ENCODE results near the gene REXO2. TPM values are rescaled to one million over a fixed set of nuclear protein-coding genes. Genes with fewer than 3 reads are reported as not detected.

REXO2 gene
- total RNA-seq (2021; ENCODE audit: unreplicated experiment) (72.5 TPM), Bru-seq, nascent RNA (percentile 88 among the genes with signal in this experiment), BruChase-seq, experiment 1, labeled RNA remaining after a 6-hour chase (percentile 91 among the genes with signal in this experiment), BruChase-seq, experiment 2, labeled RNA remaining after a 2-hour chase (percentile 93 among the genes with signal in this experiment)
- 55.1 and 56.2 TPM in 2 replicates for polyA plus RNA-seq (2012)
- long read RNA-seq, transcript REXO2-220 (7 exons, 1,158 nt): major isoform, 51 of 71 reads
- long read RNA-seq, partial matches to known transcripts: 3 of 71 reads
- long read RNA-seq, other reads (novel, unspliced or antisense): 11 of 71 reads

DNA sequence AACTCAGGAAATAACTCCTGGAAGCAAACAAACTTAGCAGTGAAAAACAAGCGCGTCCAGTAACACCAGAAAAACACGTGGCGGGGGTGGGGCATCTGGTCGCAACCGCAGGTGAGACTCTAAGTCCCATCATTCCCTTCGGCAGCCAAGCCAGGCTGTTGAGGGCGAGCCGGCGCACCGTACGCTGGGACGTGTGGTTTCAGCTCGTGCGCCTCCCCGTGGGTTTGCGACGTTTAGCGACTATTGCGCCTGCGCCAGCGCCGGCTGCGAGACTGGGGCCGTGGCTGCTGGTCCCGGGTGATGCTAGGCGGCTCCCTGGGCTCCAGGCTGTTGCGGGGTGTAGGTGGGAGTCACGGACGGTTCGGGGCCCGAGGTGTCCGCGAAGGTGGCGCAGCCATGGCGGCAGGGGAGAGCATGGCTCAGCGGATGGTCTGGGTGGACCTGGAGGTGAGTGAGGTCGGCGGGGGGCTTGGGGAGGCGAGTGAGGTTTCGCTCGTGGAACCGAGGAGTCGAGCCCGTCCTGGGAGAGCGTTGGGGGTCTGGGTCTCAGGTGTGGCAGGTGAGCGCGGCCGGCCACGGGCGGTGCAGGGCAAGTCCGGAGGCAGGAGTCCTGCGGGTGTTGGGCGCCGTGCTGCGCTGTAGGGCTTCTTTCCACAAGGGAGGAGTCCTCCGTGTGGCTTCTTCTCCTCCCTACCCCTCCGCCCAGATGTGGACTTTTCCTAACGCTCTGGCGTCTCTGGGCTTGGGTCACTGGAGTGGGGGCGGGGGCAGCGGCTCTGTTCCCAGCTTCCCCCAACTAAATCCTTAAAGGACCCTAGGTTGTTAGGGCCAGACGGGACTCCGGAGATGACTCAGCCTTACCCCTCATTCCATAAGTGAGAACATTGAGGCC is at the start of gene REXO2:
Gene REXO2 (plus strand): TSS at position 239 of the 892 bp plus-strand sequence. CDS start 62 bp downstream, at position 301.
- no TSS peak for BruUV-seq (replicated peaks)
- CTCF ChIA-PET: no interaction called here
- Histone ChIP-seq H3K27me3 (ENCODE audit: insufficient read depth, low read length) (no peaks in the 10 kb centered on the region), H3K9me3 (ENCODE audit: control insufficient read depth in 1 of 2, insufficient read depth in 1 of 2, low read depth in 1 of 2, low read length in 2 of 2) (no peaks in the 10 kb centered on the region), H3K79me2 (ENCODE audit: insufficient read depth, low read length) (peaks cover 52% of the 10 kb centered on the region), H3K4me2 (ENCODE audit: low read length) (peak within 1 kb of the TSS; percentile 88), H3K9ac (ENCODE audit: low read length) (peak within 1 kb of the TSS; percentile 82), H3K4me3 (replicated peaks in 1 of 2; ENCODE audit: low read depth in 1 of 2, low read length in 2 of 2) (peak within 1 kb of the TSS; percentile 81 to 95), H3K27ac (ENCODE audit: low read depth, low read length) (peak within 1 kb of the TSS; percentile 64), H4K20me1 (ENCODE audit: insufficient read depth) (no peaks in the 10 kb centered on the region), H3K9me2 (ENCODE audit: insufficient read depth) (no peaks in the 10 kb centered on the region), H3K36me3 (ENCODE audit: control insufficient read depth in 1 of 2, insufficient read depth in 2 of 2, low read length in 2 of 2) (peaks cover 4 to 10% of the 10 kb centered on the region in 2 experiments; a peak in 2 of 4 replicates), H2AFZ (ENCODE audit: low read depth, low read length, poor library complexity, severe bottlenecking) (peak within 1 kb of the TSS; percentile 79), H3K4me1 (ENCODE audit: control insufficient read depth in 1 of 2, insufficient read depth in 2 of 2, low read length in 2 of 2) (peaks cover 5 to 19% of the 10 kb centered on the region in 2 experiments; a peak in 3 of 4 replicates)
- DNase-seq (ENCODE audit: low read depth, low spot score): peak; percentile 89
- RAD21 ChIA-PET (ENCODE audit: low non-redundant PET in 1 of 2, low total read pairs in 2 of 2, uncharacterized antibody in 2 of 2, unreplicated experiment in 2 of 2): no interaction called here
- intact Hi-C loops (cut with micrococcal nuclease): loop anchor here (1.0 kb wide), 1 partner anchor 39 kb away; the partner anchor contains the start of genes C11orf71 and RBM7
- POLR2A ChIA-PET: interaction anchor here (1.2 kb wide), 1 partner anchor 9 kb away, joined by 4 read pairs; no protein-coding TSS in a partner anchor
- ATAC-seq: peak; percentile 96
- TF ChIP-seq FOSL1 (IDR thresholded peaks at IDR 0.05; ENCODE audit: low read depth): no peak
- TF ChIP-seq REST (IDR thresholded peaks at IDR 0.05; ENCODE audit: low read depth): no peak
- TF ChIP-seq SP1 (IDR thresholded peaks at IDR 0.05; ENCODE audit: low read depth): peak; percentile 35
- no peak for TF ChIP-seq TCF7L2 (IDR thresholded peaks at IDR 0.05; ENCODE audit: borderline replicate concordance, extremely low read depth, insufficient read depth, insufficient read length)
- no peak for TF ChIP-seq EZH2 (IDR thresholded peaks at IDR 0.05)
- no peak for TF ChIP-seq ELF1 (IDR thresholded peaks at IDR 0.05; ENCODE audit: borderline replicate concordance, low read depth)
- peak; percentile 26 for TF ChIP-seq SIN3A (IDR thresholded peaks at IDR 0.05; ENCODE audit: low read depth)
- TF ChIP-seq ATF3 (IDR thresholded peaks at IDR 0.05): no peak
- TF ChIP-seq POLR2A (IDR thresholded peaks at IDR 0.05; ENCODE audit: borderline replicate concordance, extremely low read depth, insufficient read depth, insufficient read length): peak; percentile 56
- no peak for TF ChIP-seq ZFX (IDR thresholded peaks at IDR 0.05)
- TF ChIP-seq POLR2AphosphoS5 (IDR thresholded peaks at IDR 0.05; ENCODE audit: low read depth, low read length): peak; percentile 80
- no peak for TF ChIP-seq JUND (IDR thresholded peaks at IDR 0.05)
- no peak; the same call in 1 of the 2 replicates for TF ChIP-seq SRF (IDR thresholded peaks at IDR 0.05; ENCODE audit: low read depth)
- no peak for TF ChIP-seq EGR1 (IDR thresholded peaks at IDR 0.05; ENCODE audit: low read depth)
- TF ChIP-seq ZBTB33 (IDR thresholded peaks at IDR 0.05; ENCODE audit: extremely low read depth, insufficient replicate concordance, low read length): no peak
- TF ChIP-seq, protein P1, sequence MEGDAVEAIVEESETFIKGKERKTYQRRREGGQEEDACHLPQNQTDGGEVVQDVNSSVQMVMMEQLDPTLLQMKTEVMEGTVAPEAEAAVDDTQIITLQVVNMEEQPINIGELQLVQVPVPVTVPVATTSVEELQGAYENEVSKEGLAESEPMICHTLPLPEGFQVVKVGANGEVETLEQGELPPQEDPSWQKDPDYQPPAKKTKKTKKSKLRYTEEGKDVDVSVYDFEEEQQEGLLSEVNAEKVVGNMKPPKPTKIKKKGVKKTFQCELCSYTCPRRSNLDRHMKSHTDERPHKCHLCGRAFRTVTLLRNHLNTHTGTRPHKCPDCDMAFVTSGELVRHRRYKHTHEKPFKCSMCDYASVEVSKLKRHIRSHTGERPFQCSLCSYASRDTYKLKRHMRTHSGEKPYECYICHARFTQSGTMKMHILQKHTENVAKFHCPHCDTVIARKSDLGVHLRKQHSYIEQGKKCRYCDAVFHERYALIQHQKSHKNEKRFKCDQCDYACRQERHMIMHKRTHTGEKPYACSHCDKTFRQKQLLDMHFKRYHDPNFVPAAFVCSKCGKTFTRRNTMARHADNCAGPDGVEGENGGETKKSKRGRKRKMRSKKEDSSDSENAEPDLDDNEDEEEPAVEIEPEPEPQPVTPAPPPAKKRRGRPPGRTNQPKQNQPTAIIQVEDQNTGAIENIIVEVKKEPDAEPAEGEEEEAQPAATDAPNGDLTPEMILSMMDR (IDR thresholded peaks at IDR 0.05 in 2 of 3, conservative IDR thresholded peaks at IDR 0.05 in 1 of 3; ENCODE audit: borderline replicate concordance in 1 of 3, insufficient read depth in 1 of 3, low read depth in 2 of 3, low read length in 2 of 3): peak in 1 of 3 experiments; percentile 32; a peak in 1 of 6 replicates
- peak; percentile 29 for TF ChIP-seq RAD21 (IDR thresholded peaks at IDR 0.05; ENCODE audit: low read depth)

Measured in HCT116 (cell line).